Body of pancreas (tissue), 4 donors: Measurements from ENCODE around the gene KIF16B.

Source experiments
- CTCF ChIP-seq, 7 experiments: fragments of 450-650 bp in 4 of 7; fragments of 200-600 bp in 3 of 7; sonication (generic) in 3 of 7; IDR thresholded peaks; one replicate each; pipeline ENCODE4 v1.5.1; 2016 to 2019; ENCODE audit warnings: antibody characterized with exemption in 7 of 7
- POLR2A ChIP-seq, 3 donors: fragments of 450-650 bp; IDR thresholded peaks; one replicate each; pipeline ENCODE4 v1.6.1; 2016; ENCODE audit warnings: antibody characterized with exemption in 3 of 3, mild to moderate bottlenecking in 2 of 3

GRCh38 chr20:16459019-16459700, 114.1 kb downstream of the KIF16B start:
- TF ChIP-seq CTCF (IDR thresholded peaks at IDR 0.05) = no peak
- TF ChIP-seq POLR2A (IDR thresholded peaks at IDR 0.05) = no peak
